Measurements from ENCODE around the gene DERA. TPM values are rescaled to one million over a fixed set of nuclear protein-coding genes. Genes with fewer than 3 reads are reported as not detected.

DERA gene
- total and polyA plus RNA-seq, 9 of the 15 experiments (the other 6 are each of a cell fraction or from before 2014, with no cell fraction given), result 5.5 to 15.5 (median 7.8) TPM

DNA sequence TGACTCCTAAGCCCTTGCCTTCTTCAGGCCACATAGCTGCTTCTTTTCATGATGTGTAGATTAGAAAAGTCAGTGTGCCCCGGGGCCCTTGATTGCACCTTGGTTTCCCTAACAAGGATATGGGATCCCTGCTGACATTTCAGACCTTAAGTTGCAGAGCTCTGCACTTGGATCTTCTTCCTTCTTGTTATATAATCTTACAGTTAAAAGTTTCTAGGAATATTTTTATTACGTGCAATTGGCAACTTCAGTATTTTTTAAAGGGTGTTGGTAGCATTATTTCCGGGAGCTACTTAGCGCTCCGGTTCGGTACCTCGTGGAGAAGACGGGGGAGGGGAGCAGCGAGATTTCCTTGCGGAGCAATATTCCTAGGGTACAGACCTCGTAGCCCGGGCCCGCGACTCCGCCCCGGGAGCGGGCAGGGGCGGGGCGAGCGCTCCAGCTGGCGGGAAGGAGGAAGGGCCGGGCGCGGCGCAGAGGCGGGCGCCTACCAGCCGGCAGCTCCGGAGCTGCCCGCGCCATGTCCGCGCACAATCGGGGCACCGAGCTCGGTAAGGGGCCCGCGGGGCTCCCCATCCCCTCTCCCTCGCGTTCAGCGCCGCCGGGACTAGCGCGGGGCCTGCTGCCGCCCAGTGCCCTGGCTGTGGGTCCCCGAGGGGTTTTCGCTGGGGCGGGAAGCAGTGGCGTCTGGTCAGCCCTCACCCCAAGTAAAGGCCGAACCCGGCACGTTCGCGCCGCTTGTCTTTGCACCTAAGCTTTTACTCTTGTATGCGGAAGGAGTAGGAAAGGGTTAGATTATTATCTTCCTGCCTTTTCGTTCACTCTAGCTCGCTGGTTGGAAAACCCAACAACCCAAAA lies at the start of gene DERA (continued):
- no peak for TF ChIP-seq MYC (IDR thresholded peaks at IDR 0.05; ENCODE audit: low read depth, low read length)
- no peak for TF ChIP-seq MYC (CRISPR knock-in tag; IDR thresholded peaks at IDR 0.05; ENCODE audit: borderline replicate concordance, low read depth)
- TF ChIP-seq, protein P1, sequence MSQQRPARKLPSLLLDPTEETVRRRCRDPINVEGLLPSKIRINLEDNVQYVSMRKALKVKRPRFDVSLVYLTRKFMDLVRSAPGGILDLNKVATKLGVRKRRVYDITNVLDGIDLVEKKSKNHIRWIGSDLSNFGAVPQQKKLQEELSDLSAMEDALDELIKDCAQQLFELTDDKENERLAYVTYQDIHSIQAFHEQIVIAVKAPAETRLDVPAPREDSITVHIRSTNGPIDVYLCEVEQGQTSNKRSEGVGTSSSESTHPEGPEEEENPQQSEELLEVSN (IDR thresholded peaks at IDR 0.05; ENCODE audit: borderline replicate concordance in 1 of 2, extremely low read depth in 1 of 2, insufficient read depth in 1 of 2, insufficient read length in 1 of 2, low read depth in 1 of 2, low read length in 1 of 2, poor library complexity in 1 of 2, severe bottlenecking in 1 of 2), result peak in 1 of 2 experiments; percentile 55
- no peak for TF ChIP-seq BRD4 (IDR thresholded peaks at IDR 0.05)
- no peak for TF ChIP-seq ZNF277 (CRISPR knock-in tag; IDR thresholded peaks at IDR 0.05; ENCODE audit: borderline replicate concordance)
- no peak for TF ChIP-seq ARID3A (IDR thresholded peaks at IDR 0.05; ENCODE audit: borderline replicate concordance, low read depth, low read length)
- no peak for TF ChIP-seq ZFPM2 (CRISPR knock-in tag; IDR thresholded peaks at IDR 0.05)
- peak; percentile 73 for TF ChIP-seq HNRNPLL (IDR thresholded peaks at IDR 0.05; ENCODE audit: low read depth, low read length, poor library complexity, severe bottlenecking)
- no peak for TF ChIP-seq PCBP1 (IDR thresholded peaks at IDR 0.05; ENCODE audit: low read depth, low read length, poor library complexity, severe bottlenecking)
- no peak for TF ChIP-seq ZNF3 (CRISPR knock-in tag; IDR thresholded peaks at IDR 0.05)
- TF ChIP-seq REST (IDR thresholded peaks at IDR 0.05; ENCODE audit: borderline replicate concordance), result no peak
- 0 out of 2 replicates have a peak, but pooled peaks have one; percentile 26 for TF ChIP-seq REST (CRISPR knock-in tag; IDR thresholded peaks at IDR 0.05; ENCODE audit: low read depth)

Data from K562 (cell line).